ENCODE results near the gene GGCX.
A peak's percentile ranks its signal among the peaks of the same experiment; 100 is the strongest.

Gene GGCX

DNA sequence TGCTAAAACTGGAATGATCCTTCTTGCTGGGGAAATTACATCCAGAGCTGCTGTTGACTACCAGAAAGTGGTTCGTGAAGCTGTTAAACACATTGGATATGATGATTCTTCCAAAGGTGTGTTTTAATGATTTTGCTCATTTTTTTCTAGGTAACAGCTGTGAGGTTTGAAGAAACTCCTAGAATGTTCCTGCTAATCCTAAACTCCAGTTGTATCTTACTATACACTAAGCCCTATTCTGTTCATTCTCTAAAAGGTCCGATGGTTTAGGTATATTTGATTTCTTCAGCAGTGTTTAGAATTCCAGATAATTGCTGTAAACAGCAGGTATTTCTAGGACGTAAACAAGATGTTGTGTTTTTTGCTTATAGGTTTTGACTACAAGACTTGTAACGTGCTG is 20.0 kb downstream of the GGCX start:
- TF ChIP-seq, protein P1, sequence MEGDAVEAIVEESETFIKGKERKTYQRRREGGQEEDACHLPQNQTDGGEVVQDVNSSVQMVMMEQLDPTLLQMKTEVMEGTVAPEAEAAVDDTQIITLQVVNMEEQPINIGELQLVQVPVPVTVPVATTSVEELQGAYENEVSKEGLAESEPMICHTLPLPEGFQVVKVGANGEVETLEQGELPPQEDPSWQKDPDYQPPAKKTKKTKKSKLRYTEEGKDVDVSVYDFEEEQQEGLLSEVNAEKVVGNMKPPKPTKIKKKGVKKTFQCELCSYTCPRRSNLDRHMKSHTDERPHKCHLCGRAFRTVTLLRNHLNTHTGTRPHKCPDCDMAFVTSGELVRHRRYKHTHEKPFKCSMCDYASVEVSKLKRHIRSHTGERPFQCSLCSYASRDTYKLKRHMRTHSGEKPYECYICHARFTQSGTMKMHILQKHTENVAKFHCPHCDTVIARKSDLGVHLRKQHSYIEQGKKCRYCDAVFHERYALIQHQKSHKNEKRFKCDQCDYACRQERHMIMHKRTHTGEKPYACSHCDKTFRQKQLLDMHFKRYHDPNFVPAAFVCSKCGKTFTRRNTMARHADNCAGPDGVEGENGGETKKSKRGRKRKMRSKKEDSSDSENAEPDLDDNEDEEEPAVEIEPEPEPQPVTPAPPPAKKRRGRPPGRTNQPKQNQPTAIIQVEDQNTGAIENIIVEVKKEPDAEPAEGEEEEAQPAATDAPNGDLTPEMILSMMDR (IDR thresholded peaks at IDR 0.05; ENCODE audit: low read depth, low read length) = no peak
- H3K4me3 ChIP-seq (replicated peaks in 1 of 2; ENCODE audit: low read depth in 2 of 2, low read length in 2 of 2) = peak overlapping the region; percentile 79 to 93
- DNase-seq (ENCODE audit: low read depth in 2 of 2) = no peak

DNA sequence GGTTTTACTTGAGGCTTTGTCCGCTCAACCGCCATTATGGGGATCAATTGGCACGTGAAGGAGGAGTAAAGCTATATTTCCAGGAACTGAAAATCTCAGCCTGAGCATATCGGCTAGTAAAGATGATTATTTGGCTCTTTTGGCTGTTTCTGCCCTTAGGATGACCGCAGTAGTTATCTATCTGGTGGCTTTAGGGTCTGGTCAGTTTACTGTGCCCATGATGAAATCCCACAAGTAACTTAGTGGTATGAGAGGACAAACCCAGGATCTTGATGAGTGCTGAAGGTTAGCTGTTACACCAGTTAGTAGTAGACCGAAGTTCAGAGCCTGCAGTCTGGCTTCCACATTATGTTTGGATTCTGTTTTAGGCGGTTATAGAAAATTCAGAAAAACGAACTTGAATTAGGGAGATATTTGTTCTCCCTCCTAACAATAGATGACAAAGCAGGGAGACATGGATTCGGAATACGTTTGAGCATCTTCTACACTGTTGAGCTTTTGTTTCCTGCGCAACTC is 21.1 kb downstream of the GGCX start:
- peak overlapping the region; percentile 79 to 93 for H3K4me3 ChIP-seq (replicated peaks in 1 of 2; ENCODE audit: low read depth in 2 of 2, low read length in 2 of 2)
- TF ChIP-seq, protein P1 (IDR thresholded peaks at IDR 0.05; ENCODE audit: low read depth, low read length) = no peak
- DNase-seq (ENCODE audit: low read depth in 2 of 2) = peak; percentile 43 to 44

DNA sequence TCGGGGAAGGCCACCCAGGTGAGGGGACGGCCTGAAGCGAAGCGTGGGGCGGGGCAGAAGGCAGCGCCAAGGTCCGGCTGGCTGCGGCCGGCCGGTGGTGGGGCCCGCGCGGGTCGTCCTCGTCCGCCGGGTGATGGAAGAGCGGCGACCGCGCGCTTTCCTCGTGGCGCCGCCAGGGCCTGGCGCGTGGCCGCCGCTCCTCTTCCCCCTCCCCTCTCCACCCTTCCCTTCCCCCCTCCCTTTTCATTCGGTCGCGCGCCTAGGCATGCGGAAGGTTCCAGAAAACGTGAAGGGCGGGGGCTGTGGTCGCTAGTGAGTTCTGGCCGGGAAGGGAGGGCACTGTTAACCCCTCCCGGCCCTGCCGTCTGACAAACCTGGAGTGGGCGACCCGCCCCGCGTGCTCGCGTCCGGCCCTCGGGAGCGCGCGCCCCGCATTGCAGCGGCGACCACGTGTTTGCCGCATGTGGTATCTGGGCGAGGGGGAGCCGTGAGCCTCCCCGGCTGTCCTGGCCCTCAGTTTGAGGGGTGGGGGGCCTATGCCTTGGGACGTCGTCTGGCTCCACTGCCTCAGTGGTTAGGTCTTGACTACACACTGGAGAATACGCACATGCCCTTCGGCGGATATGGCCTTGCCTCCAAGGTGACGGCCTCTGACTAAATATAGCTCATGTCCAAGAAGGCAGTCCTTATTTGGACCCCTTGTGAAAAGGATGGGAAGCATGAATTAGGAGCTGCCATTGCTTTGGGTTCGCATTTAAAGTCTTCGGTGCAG is 21.7 kb downstream of the GGCX start:
- H3K4me3 ChIP-seq (replicated peaks in 1 of 2; ENCODE audit: low read depth in 2 of 2, low read length in 2 of 2) = peak overlapping the region; percentile 79 to 93
- peak; percentile 65 to 71 for DNase-seq (ENCODE audit: low read depth in 2 of 2)
- TF ChIP-seq, protein P1 (IDR thresholded peaks at IDR 0.05; ENCODE audit: low read depth, low read length) = no peak

DNA sequence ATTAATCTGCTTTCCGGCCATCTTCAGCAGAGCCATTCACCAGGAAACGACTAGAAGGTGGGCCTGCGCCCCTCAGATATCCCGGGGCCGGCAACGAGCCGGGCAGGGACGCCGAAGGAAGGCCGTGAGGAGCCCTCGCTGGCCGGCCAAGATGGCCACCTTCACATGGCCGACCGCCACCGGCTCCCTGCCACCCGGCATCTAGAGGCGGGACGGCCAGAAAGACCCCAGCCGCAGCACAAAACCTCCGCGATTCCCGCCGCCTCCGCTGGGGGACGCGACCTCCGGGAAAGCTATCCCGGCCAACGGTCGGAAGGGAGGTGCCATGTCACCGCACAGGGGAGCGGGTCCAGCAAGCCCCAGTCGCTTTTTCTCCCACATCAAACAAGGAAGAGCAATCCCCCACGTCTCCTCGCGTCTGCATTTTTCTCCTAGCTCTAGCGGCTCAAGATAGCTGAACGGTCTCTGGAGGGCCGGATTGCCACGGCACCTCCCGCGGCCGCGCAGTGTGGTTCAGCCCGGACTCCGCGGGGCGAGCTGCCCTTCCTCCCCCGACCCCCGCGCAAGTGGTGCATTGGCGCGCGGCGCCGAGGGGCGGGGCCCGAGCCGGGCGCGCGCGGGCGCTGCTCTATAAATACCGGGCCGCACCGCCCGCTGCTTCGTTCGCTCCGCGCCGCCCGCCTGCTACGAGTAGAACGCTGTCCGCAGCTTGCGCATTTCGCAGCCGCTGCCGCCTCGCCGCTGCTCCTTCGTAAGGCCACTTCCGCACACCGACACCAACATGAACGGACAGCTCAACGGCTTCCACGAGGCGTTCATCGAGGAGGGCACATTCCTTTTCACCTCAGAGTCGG is 22.6 kb downstream of the GGCX start, which contains the start of gene MAT2A:
Gene MAT2A (plus strand): TSS at position 662 of the 854 bp plus-strand sequence. CDS start 120 bp downstream, at position 782.
- DNase-seq (ENCODE audit: low read depth in 2 of 2) = peak; percentile 93 to 96
- TF ChIP-seq, protein P1 (IDR thresholded peaks at IDR 0.05; ENCODE audit: low read depth, low read length) = peak; percentile 75
- H3K4me3 ChIP-seq (replicated peaks in 1 of 2; ENCODE audit: low read depth in 2 of 2, low read length in 2 of 2) = peak within 1 kb of the TSS; percentile 79 to 93

DNA sequence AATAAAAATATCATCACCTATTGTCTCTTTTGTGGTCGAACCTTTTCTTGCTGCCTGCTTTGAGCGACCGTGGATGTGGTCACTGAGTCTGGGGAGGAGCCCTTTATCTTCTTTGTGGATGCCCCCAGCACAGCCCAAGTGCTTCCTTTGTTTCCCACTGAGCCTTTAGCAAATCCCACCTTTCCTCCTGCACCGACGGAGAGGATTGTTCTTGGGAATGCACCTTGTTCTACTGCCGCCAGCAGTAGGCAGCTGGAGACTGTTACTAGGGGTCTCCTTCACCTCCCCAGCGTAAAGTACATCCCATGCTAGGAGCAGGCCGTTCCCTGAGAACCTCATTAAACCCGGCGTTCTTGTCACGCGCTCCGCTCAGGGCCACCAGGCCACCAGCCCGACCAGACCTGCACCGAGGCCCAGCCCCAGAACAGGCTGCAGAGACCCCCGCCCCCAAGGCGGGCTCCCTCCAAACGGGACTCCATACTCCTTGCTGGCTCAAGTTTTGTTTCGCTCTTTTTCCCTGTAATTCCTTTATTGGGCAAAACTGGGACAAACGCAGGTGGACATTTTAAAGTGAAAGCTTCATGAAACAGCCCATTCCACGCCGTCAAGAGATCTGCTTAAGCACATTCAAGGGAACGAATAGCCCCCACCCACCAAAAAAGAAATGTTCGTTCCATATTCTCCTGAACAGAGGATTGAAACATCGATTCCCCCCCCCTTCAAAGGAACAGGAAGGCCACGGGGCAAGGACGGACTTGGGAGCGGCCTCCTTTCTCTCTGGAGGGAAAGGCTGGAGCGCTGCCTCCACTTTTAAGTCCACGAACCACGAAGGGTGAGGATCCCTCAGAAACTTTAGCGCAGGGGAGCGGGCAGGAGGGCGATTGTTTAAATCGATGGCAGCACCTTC is 23.4 kb downstream of the GGCX start:
- DNase-seq (ENCODE audit: low read depth in 2 of 2) = peak; percentile 42 to 57
- TF ChIP-seq, protein P1 (IDR thresholded peaks at IDR 0.05; ENCODE audit: low read depth, low read length) = peak; percentile 6
- H3K4me3 ChIP-seq (replicated peaks in 1 of 2; ENCODE audit: low read depth in 2 of 2, low read length in 2 of 2) = peak overlapping the region; percentile 79 to 93

DNA sequence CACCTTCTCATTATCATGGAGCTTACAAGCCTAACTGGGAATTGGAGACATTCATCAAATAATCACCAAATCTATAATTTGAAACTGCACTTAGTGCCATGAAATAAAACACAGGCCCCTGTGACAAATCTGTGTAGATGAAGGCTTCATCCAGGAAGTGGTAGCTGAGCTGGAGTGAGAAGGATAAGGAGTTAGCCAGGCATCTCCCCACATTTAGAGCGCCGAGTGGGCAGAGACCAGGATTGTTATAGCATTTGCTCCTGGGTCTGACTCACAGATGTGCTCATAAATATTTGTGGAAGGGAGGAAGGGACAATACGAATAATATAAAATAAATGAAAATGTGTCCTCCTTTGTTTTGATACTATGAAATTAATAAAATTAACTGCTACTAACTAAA is 24.8 kb downstream of the GGCX start:
- peak; percentile 74 to 83 for DNase-seq (ENCODE audit: low read depth in 2 of 2)
- TF ChIP-seq, protein P1 (IDR thresholded peaks at IDR 0.05; ENCODE audit: low read depth, low read length) = no peak
- no peak overlapping the region for H3K4me3 ChIP-seq (replicated peaks in 1 of 2; ENCODE audit: low read depth in 2 of 2, low read length in 2 of 2)
